ENCODE measurements around the gene VPS54. TPM values are rescaled to one million over a fixed set of nuclear protein-coding genes. Genes with fewer than 3 reads are reported as not detected.
A peak's percentile ranks its signal among the peaks of the same experiment; 100 is the strongest.
"Not testable (repeated sequence)": the region's sequence is repeated elsewhere in the genome, so short reads cannot be mapped to it uniquely, and the experiment has no call there.

Gene VPS54
- total RNA-seq, 2 experiments from 2014 or later, result 17.4 to 18.2 TPM

GRCh38 chr2:63996582-63997198 lies 22.5 kb downstream of the VPS54 start:
- H3K36me3 Mint-ChIP-seq, result peaks cover 36% of the 10 kb centered on the region
- H3K9me3 Mint-ChIP-seq (ENCODE audit: low read depth); H3K27me3 Mint-ChIP-seq; H3K4me1 Mint-ChIP-seq; DNase-seq; ATAC-seq; CTCF ChIA-PET; H3K4me3 Mint-ChIP-seq; H3K27ac Mint-ChIP-seq: not testable (repeated sequence)

GRCh38 chr2:63994329-63995070 lies 24.7 kb downstream of the VPS54 start:
- H3K4me3 Mint-ChIP-seq; ATAC-seq; H3K27me3 Mint-ChIP-seq; H3K4me1 Mint-ChIP-seq; H3K9me3 Mint-ChIP-seq (ENCODE audit: low read depth); DNase-seq; H3K27ac Mint-ChIP-seq; CTCF ChIA-PET: not testable (repeated sequence)
- H3K36me3 Mint-ChIP-seq, result peaks cover 33% of the 10 kb centered on the region

- no peak for ATAC-seq
- Mint-ChIP-seq H3K27me3 (no peaks in the 10 kb centered on the region), H3K4me1 (no peaks in the 10 kb centered on the region), H3K4me3 (no peak overlapping the region), H3K36me3 (peaks cover 35% of the 10 kb centered on the region), H3K9me3 (ENCODE audit: low read depth) (peaks cover 13% of the 10 kb centered on the region), H3K27ac (no peak overlapping the region)
- CTCF ChIA-PET, result no interaction called here
- no peak for DNase-seq
These were observed 25.4 kb downstream of the VPS54 start for GRCh38 chr2:63993871-63994270.

GRCh38 chr2:63993130-63993584 lies 26.1 kb downstream of the VPS54 start:
- ATAC-seq, CTCF ChIA-PET, H3K4me1 Mint-ChIP-seq, H3K27me3 Mint-ChIP-seq, DNase-seq, H3K4me3 Mint-ChIP-seq, H3K27ac Mint-ChIP-seq: not testable (repeated sequence)
- H3K9me3 Mint-ChIP-seq (ENCODE audit: low read depth), result peaks cover 13% of the 10 kb centered on the region
- peaks cover 33% of the 10 kb centered on the region for H3K36me3 Mint-ChIP-seq

GRCh38 chr2:63992061-63992685 lies 27.1 kb downstream of the VPS54 start:
- Mint-ChIP-seq H3K27ac (no peak overlapping the region), H3K4me1 (no peaks in the 10 kb centered on the region)
- CTCF ChIA-PET, result no interaction called here

GRCh38 chr2:63991173-63991999 lies 27.8 kb downstream of the VPS54 start:
- H3K4me3 Mint-ChIP-seq, H3K4me1 Mint-ChIP-seq, H3K27me3 Mint-ChIP-seq, CTCF ChIA-PET, DNase-seq, H3K27ac Mint-ChIP-seq, ATAC-seq: not testable (repeated sequence)
- H3K36me3 Mint-ChIP-seq, result peaks cover 28% of the 10 kb centered on the region
- H3K9me3 Mint-ChIP-seq (ENCODE audit: low read depth), result peaks cover 13% of the 10 kb centered on the region

More at GRCh38 chr2:63992061-63992685, 27.1 kb downstream of the VPS54 start:
- ATAC-seq (no peak), DNase-seq (no peak)
- Mint-ChIP-seq H3K36me3 (peaks cover 29% of the 10 kb centered on the region), H3K27me3 (no peaks in the 10 kb centered on the region), H3K4me3 (no peak overlapping the region), H3K9me3 (ENCODE audit: low read depth) (peaks cover 13% of the 10 kb centered on the region)

GRCh38 chr2:63990072-63990471 lies 29.2 kb downstream of the VPS54 start:
- H3K27me3 Mint-ChIP-seq, result no peaks in the 10 kb centered on the region
- no peak for DNase-seq

GRCh38 chr2:63988842-63989436 lies 30.3 kb downstream of the VPS54 start:
- CTCF ChIA-PET, H3K4me3 Mint-ChIP-seq, ATAC-seq, H3K27me3 Mint-ChIP-seq, DNase-seq, H3K27ac Mint-ChIP-seq: not testable (repeated sequence)
- Mint-ChIP-seq H3K9me3 (ENCODE audit: low read depth) (peaks cover 13% of the 10 kb centered on the region), H3K4me1 (peaks cover 16% of the 10 kb centered on the region), H3K36me3 (peaks cover 22% of the 10 kb centered on the region)

More at GRCh38 chr2:63990072-63990471, 29.2 kb downstream of the VPS54 start:
- H3K27ac Mint-ChIP-seq, result no peak overlapping the region
- H3K4me3 Mint-ChIP-seq, result no peak overlapping the region
- H3K9me3 Mint-ChIP-seq (ENCODE audit: low read depth), result peaks cover 13% of the 10 kb centered on the region
- CTCF ChIA-PET, result interaction anchor here (1.3 kb wide), 1 partner anchor 32 kb away, joined by 3 read pairs; no protein-coding TSS in a partner anchor
- peaks cover 28% of the 10 kb centered on the region for H3K36me3 Mint-ChIP-seq
- peaks cover 9% of the 10 kb centered on the region for H3K4me1 Mint-ChIP-seq
- no peak for ATAC-seq

- H3K27ac Mint-ChIP-seq, result no peak overlapping the region
- H3K27me3 Mint-ChIP-seq, result no peaks in the 10 kb centered on the region
- DNase-seq (no peak), ATAC-seq (no peak)
- H3K4me1 Mint-ChIP-seq, result peaks cover 18% of the 10 kb centered on the region
- peaks cover 26% of the 10 kb centered on the region for H3K36me3 Mint-ChIP-seq
- CTCF ChIA-PET, result no interaction called here
- H3K9me3 Mint-ChIP-seq (ENCODE audit: low read depth), result peaks cover 7% of the 10 kb centered on the region
- no peak overlapping the region for H3K4me3 Mint-ChIP-seq
These were observed 34.4 kb downstream of the VPS54 start for GRCh38 chr2:63984606-63985359.

GRCh38 chr2:63983986-63984605 lies 35.1 kb downstream of the VPS54 start:
- CTCF ChIA-PET, result no interaction called here
- Mint-ChIP-seq H3K36me3 (peaks cover 24% of the 10 kb centered on the region), H3K4me1 (peaks cover 20% of the 10 kb centered on the region), H3K27me3 (no peaks in the 10 kb centered on the region), H3K27ac (no peak overlapping the region), H3K4me3 (no peak overlapping the region), H3K9me3 (ENCODE audit: low read depth) (peaks cover 1% of the 10 kb centered on the region)
- ATAC-seq (peak; percentile 69), DNase-seq (no peak)

- H3K4me3 Mint-ChIP-seq, result no peak overlapping the region
- no peak for DNase-seq
- H3K36me3 Mint-ChIP-seq, result peaks cover 26% of the 10 kb centered on the region
- H3K27ac Mint-ChIP-seq, result no peak overlapping the region
- no peaks in the 10 kb centered on the region for H3K27me3 Mint-ChIP-seq
- H3K9me3 Mint-ChIP-seq (ENCODE audit: low read depth), result no peaks in the 10 kb centered on the region
- CTCF ChIA-PET, result no interaction called here
- ATAC-seq, result no peak
- H3K4me1 Mint-ChIP-seq, result peaks cover 33% of the 10 kb centered on the region
These were observed 36.9 kb downstream of the VPS54 start for GRCh38 chr2:63982335-63982734.

- CTCF ChIA-PET, result no interaction called here
- Mint-ChIP-seq H3K27ac (no peak overlapping the region), H3K4me1 (peaks cover 34% of the 10 kb centered on the region)
These were observed 37.5 kb downstream of the VPS54 start for GRCh38 chr2:63981702-63982103.

More at GRCh38 chr2:63981702-63982103, 37.5 kb downstream of the VPS54 start:
- Mint-ChIP-seq H3K9me3 (ENCODE audit: low read depth) (no peaks in the 10 kb centered on the region), H3K27me3 (no peaks in the 10 kb centered on the region), H3K36me3 (peaks cover 27% of the 10 kb centered on the region), H3K4me3 (no peak overlapping the region)
- DNase-seq, result no peak
- no peak for ATAC-seq
